ENCODE results near the gene KRCC1.

The KRCC1 gene

DNA sequence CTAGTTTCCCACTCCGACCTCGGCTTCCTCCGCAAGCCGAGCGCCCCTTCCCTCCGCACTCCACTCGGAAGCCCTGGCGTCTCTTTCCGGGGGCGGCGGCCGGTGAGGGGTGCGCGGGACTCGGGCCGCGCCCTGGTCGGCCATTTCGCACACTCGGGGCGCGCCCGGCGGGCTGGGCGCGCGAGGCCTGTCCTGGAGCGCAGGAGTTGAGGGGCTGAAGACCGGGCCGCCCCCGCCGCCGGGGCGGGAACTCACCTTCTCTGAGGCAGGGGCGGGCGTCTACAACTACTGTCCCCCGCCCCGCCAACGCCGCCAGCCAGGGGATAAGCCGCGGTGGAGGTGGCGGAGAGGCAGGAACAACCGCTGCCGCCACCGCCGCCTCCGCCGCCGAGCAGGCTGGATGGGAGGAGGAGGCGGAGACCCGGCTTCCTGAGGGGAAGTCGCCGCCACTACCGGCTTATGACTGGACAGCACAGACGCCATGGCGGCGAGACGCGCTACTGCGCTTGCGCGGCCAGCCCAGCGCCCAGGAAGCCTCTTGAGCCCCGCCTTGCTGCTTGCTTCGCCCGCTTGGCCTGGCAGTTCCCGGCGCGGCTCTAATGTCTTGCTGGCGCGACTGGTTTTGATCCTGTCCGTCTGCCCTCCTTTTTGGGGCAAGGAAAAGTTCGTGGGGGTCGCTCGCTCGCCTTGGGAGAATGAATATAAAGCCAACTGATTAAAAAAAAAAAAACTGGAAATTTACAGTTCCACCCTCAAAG is at the start of gene KRCC1:
Gene KRCC1 (minus strand): TSS at position 413 of the 758 bp plus-strand sequence. CDS start 27,220 bp downstream, outside the sequence.
- peak; percentile 34 for DNase-seq

DNA sequence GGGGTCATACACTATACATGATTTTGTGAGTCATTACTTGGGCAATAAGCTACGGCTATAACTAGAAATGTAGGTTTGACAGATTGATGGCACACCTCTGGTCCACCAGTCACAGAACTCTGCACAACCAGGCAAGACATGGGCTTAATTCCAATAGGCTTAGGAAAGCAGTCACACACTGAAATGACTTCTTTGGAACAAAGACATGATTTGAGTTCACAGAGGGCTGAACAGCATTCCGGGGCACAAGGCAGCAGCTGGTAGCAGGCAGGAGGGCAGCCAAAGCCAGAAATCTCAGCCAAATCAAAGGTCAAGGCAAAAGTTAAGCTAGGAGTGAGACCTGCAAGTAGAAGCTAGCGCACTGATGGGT is 44.9 kb upstream of the KRCC1 start:
- no peak for DNase-seq

DNA sequence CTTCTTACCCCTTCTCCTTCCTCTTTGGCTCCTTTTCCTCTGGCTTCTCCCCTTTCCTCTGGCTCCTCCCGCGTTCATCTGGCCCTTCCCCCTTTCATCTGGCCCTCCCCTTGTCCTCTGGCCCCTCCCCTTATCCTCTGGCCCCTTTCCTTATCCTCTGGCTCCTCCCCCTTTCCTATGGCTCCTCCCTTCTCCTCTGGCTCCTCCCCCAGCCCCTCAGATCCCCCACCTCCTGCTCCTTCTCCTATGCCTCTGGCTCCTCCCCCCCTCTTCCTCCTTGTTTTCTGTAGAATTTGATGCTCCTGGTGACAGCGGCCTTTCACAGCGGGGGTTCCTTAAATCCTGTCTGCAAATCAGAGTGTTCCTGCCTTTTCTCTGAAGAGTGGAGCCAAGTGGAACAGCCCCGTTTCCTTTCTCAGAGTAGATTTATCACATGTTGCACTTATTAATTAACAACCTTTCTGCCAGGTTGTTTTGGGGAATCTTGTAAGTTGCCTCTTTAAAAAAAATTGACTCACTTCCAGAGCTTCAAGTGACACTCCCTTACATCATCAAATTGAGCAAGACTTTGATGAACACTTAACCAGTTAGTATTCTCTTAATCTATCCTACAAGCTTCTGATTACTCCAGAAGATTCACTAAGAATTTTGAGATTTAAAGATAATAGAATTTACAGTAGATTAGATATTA is 44.4 kb upstream of the KRCC1 start:
- no peak for DNase-seq

GRCh38 chr2:88098558-88098900 is 42.9 kb upstream of the KRCC1 start:
- DNase-seq = no peak

- DNase-seq = no peak
Observed at GRCh38 chr2:88097891-88098557, 42.4 kb upstream of the KRCC1 start.

GRCh38 chr2:88097192-88097591 is 41.6 kb upstream of the KRCC1 start:
- DNase-seq = no peak

DNA sequence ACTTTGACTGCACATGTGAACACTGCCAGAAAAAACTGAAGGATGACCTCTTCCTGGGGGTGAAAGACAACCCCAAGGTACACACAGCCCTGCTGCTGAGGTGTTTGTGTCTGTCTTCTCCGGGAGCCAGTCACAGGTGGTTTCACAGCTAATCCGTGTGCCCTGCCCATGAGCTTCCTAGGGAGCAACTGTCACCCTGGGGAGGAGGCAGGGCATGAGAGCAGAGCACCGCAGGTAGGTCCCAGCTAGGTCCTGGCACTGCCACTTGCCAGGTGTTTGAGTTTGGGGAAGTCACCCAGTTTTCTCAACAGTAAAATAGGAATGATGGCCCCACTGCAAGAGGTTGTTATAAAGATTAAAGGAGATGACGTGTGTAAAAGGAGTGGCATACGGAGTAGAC is 41.1 kb upstream of the KRCC1 start:
- DNase-seq = no peak

DNA sequence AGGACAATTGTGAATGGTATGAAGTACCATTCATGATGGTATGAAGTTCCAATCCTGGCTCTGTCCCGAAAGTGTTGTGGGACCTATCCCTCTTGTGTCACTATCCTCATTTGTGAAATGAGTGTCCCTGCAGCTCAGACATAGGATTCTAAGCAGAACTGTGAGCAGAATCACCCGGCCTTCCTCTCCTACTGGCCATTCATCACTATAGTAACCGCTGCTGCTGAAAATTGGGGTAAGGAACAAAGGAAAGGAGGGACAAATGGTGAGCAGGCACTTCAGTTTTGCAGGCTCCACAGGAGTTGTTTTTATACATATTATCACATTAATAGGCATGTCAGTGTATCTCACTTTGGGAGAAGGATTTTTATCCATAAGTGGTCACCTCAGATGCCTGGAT is 39.4 kb upstream of the KRCC1 start:
- DNase-seq = peak; percentile 18

DNA sequence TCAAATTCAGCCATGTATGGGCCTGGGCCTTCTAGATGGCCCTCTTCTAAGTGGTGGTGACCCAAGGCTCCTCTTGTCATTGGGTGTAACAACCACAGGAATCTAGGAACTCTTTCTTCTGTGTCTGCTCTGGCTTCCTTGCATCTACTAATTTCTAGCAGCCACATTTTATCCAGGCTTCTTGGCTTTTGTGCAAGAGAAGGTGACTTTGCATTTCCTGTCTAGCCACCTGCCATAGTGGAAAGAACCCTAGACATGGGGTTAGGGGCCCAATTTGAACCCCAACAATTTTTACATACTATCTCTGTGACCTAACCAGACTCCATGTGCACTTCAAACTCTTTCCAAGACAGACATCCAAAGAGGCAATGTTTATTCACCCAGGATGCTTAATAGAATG is 37.2 kb upstream of the KRCC1 start:
- DNase-seq = no peak

DNA sequence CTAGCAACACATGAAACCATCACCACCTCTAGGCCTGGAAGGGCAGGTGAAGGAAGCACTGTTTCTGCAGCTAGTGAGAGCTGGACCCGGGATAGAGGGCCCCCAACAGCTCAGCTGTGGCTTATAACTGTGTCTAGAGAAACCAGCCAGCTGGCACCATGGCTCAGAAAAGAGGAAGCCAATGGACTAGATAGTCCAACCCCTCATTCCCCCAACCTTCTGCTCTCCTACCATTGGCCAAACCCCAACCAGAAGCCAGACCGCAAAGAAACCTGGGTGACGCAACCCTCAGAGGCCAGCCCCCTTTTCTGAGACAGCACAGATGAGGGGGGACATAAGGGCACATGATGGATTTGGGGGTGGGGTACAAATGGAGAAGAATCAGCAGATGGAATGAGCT is 36.4 kb upstream of the KRCC1 start:
- DNase-seq = no peak

- no peak for DNase-seq
Observed at GRCh38 chr2:88090446-88091283, 35.1 kb upstream of the KRCC1 start.

DNA sequence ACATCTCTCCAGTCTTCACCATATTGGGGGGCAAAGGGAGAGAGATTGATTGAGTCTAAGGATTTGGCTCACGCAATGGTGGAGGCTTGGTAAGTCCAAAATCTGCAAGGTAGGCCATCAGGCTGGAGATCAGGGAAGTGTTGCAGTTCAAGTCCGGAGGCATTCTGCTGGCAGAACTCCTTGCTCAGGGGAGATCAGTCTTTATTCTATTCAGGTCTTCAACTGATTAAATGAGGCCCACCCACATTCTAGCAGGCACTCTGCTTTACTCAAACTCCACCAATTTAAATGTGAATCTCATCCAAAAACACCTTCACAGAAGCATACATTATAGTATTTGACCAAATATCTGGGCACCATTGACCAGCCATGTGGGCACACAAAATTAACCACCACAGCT is 33.4 kb upstream of the KRCC1 start:
- DNase-seq = no peak

- DNase-seq = no peak
Observed at GRCh38 chr2:88087763-88088162, 32.2 kb upstream of the KRCC1 start.

- DNase-seq = no peak
Observed at GRCh38 chr2:88087073-88087472, 31.5 kb upstream of the KRCC1 start.

DNA sequence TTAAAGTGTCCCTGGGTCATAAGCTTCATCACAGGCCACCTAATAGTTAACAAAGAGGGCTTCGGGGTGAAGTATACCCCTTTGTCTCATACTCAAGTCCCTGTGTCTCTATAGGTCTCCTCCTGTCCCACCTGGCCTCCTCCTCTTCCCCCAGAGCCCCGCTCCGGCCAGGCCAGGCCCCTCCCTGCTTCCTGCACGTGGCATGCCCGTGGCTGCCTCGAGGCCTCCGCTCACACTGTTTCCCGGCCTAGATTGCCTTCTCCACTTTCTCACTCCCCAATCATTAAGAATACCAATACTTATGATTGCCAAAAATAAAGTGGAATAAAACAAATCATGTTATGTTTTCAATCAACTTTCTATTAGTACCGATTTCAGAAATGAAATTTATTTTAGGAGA is 30.8 kb upstream of the KRCC1 start:
- DNase-seq = no peak

GRCh38 chr2:88085602-88086001 is 30.0 kb upstream of the KRCC1 start:
- no peak for DNase-seq

DNA sequence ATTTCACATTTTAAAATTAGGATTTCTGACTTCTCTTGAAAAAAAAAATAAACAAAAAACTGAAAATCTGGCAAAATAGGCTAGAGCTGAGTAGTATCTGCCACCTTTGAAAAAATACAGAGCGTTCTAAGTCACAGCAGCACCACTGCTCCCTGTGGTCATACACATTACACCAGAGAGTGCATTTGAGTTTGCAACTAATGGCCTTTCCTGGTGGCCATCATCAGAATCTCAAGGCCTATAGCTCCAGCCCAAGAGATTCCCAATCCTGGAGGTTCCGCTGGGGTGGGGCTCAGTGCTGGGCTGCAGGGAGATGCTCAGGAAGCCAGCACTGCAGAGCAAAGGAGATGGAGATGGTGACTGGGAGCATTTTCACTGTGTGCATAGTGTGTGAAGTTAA is 29.5 kb upstream of the KRCC1 start:
- no peak for DNase-seq

GRCh38 chr2:88082781-88083180 is 27.2 kb upstream of the KRCC1 start:
- DNase-seq = no peak

DNA sequence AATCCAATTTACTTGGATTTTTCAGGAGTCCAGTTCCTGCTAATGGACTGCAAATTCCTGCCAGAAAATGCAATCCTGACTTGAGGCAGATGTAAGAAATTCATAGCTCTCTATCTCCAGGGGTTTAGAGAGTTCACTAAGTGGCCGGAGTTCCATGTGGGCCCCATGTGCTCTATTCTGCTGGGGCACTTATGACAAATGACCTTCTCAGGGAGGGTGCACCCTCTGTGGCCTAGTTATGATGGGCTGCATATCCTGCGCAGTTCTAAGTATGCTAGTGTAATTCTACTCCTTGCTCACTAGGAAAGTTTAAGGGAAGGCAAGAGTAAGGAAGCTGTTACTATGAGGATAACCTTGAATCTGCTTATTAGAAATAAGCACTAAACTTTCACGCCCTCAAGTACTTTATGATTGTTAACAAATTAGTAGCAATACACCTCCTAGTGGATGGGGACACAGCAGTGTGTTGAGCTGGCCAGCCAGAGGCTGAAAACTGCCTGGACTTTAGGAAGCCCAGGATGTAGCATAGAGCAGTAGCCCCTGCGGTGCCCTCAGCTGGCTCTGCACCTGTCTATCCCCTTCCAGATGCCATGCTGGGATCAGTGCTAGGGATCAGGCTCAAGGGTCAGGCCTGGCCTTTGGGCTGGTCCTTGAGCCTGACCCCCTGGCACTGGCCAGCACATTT is 26.5 kb upstream of the KRCC1 start:
- no peak for DNase-seq

DNA sequence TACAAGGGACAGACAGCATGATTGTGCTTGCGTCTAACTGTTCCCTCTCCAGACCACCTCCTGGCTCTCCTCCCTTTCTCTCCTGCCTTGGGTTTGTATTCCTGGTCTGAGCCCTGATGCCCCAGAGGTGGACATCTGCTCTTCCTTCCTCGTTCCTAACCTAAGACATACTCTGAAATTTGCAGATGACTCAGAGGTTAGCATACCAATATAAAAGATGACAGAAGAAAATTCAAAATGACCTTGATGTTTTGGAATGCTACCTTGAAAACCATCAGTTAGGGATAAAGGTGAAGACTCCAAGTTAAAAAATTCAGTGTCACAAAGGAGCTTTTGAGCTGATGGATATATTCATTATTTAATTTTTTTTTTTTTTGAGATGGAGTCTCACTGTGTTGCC is 25.0 kb upstream of the KRCC1 start:
- no peak for DNase-seq

DNA sequence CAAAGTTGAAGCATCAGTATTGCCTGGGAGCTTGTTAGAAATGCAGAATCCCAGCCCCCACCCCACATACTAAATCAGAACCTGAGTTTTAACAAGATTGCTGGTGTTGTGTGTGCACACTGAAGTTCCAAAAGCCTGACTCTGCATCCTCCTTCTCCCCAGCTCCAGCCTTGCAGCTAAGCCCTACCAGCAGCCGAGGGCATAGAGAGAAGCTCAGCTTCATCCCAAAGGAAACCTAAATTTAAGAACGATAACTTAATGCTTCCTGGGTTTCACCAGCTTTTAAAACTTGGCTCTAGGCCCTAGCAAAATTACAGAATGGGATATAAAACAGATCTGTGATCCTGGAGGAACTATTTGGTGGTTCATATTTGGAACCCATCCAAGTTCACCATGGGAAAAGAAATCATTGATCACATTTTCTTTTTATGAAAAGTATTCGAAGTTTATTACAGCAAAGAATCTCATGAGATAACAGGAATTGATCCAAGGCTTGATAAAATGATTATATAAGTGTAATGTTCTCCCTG is 23.1 kb upstream of the KRCC1 start:
- no peak for DNase-seq

- DNase-seq = no peak
Observed at GRCh38 chr2:88077080-88077479, 21.5 kb upstream of the KRCC1 start.

All from NCI-H748 treated with DMSO at 0.1 percent for 48 hours (cell line).